GM23338 (cell line): Measurements from ENCODE around the gene SMIM44. TPM values are rescaled to one million over a fixed set of nuclear protein-coding genes. Genes with fewer than 3 reads are reported as not detected.

Experiments
- ATAC-seq: fragments of 200-7000 bp; cut with Tn5 transposase; 3 replicates; pipeline ENCODE4 v1.9.1; 2020
- DNase-seq: peaks from one replicate; pipeline ENCODE4 v3.0.0-alpha.2; 2015; ENCODE audit warnings: low spot score
- H2AFZ ChIP-seq: fragments of 200-600 bp; sonication (generic); 2 replicates; pipeline ENCODE4 v1.8.0; 2016; ENCODE audit warnings: antibody characterized with exemption, mild to moderate bottlenecking, moderate library complexity
- H3F3A ChIP-seq: fragments of 200-600 bp; sonication (generic); replicated peaks from 2 replicates; pipeline ENCODE4 v1.8.0; 2017; ENCODE audit warnings: antibody characterized with exemption, mixed run types, low read depth
- H3K27ac ChIP-seq: fragments of 200-600 bp; sonication (generic); 2 replicates; pipeline ENCODE4 v1.6.1; 2016; ENCODE audit warnings: low read depth
- H3K27me3 ChIP-seq: fragments of 200-600 bp; sonication (generic); 2 replicates; pipeline ENCODE4 v1.8.0; 2016; ENCODE audit warnings: mild to moderate bottlenecking, mixed run types, moderate library complexity; ENCODE audit not compliant: insufficient read depth
- H3K36me3 ChIP-seq: fragments of 200-600 bp; sonication (generic); 2 replicates; pipeline ENCODE4 v1.8.0; 2016; ENCODE audit warnings: mild to moderate bottlenecking; ENCODE audit not compliant: insufficient read depth
- H3K4me1 ChIP-seq: fragments of 200-600 bp; sonication (generic); 2 replicates; pipeline ENCODE4 v1.8.0; 2016; ENCODE audit warnings: mild to moderate bottlenecking, moderate library complexity; ENCODE audit not compliant: insufficient read depth
- H3K4me2 ChIP-seq: fragments of 200-600 bp; sonication (generic); 2 replicates; pipeline ENCODE4 v1.7.1; 2017; ENCODE audit warnings: mixed run types
- H3K4me3 ChIP-seq: fragments of 200-600 bp; sonication (generic); 2 replicates; pipeline ENCODE4 v1.6.1; 2016; ENCODE audit warnings: mixed run types
- H3K79me2 ChIP-seq: fragments of 200-600 bp; sonication (generic); replicated peaks from 2 replicates; pipeline ENCODE4 v1.8.0; 2017; ENCODE audit warnings: mild to moderate bottlenecking; ENCODE audit not compliant: insufficient read depth
- H3K9me2 ChIP-seq: fragments of 200-600 bp; sonication (generic); 2 replicates; pipeline ENCODE4 v1.8.0; 2017; ENCODE audit not compliant: insufficient read depth
- H4K20me1 ChIP-seq: fragments of 200-600 bp; sonication (generic); replicated peaks from 2 replicates; pipeline ENCODE4 v1.8.0; 2017; ENCODE audit warnings: mild to moderate bottlenecking; ENCODE audit not compliant: insufficient read depth
- H3K27ac Mint-ChIP-seq: 2 replicates; pipeline ENCODE4 v1.8.0; 2020; ENCODE audit warnings: inconsistent platforms, mild to moderate bottlenecking, moderate library complexity, mixed read lengths
- H3K27me3 Mint-ChIP-seq: 3 replicates; pipeline ENCODE4 v1.8.0; 2022; ENCODE audit warnings: low read depth, mild to moderate bottlenecking, moderate library complexity, mixed read lengths, inconsistent platforms; ENCODE audit not compliant: insufficient read depth, poor library complexity
- H3K36me3 Mint-ChIP-seq: 3 replicates; pipeline ENCODE4 v1.8.0; 2021; ENCODE audit warnings: low read depth, mild to moderate bottlenecking, inconsistent platforms, moderate library complexity, mixed read lengths
- H3K4me1 Mint-ChIP-seq: 3 replicates; pipeline ENCODE4 v1.8.0; 2020; ENCODE audit warnings: mild to moderate bottlenecking, inconsistent platforms, mixed read lengths
- H3K4me3 Mint-ChIP-seq: 3 replicates; pipeline ENCODE4 v1.8.0; 2021; ENCODE audit warnings: moderate library complexity, mild to moderate bottlenecking, inconsistent platforms, mixed read lengths
- H3K9me3 Mint-ChIP-seq: 3 replicates; pipeline ENCODE4 v1.8.0; 2020; ENCODE audit warnings: moderate library complexity, mild to moderate bottlenecking, inconsistent platforms, mixed read lengths
- CREB1 ChIP-seq: fragments of 250-450 bp; sonication (Bioruptor Pico); IDR thresholded peaks from 2 replicates; pipeline ENCODE4 v1.5.0; 2020; ENCODE audit warnings: low read depth, mild to moderate bottlenecking, moderate library complexity
- CTCF ChIP-seq, 2 experiments: fragments of 200-600 bp in 1 of 2; sonication (generic) in 1 of 2; conservative IDR thresholded peaks; 2 replicates each; pipeline versions ENCODE4 v1.5.1 to v1.6.1; 2016 to 2017; ENCODE audit warnings: antibody characterized with exemption in 2 of 2, low read depth in 2 of 2, mild to moderate bottlenecking in 2 of 2, moderate library complexity in 1 of 2
- EZH2phosphoT487 ChIP-seq: fragments of 200-600 bp; sonication (generic); IDR thresholded peaks from one replicate; pipeline ENCODE4 v1.8.1; 2018; ENCODE audit warnings: antibody characterized with exemption; ENCODE audit not compliant: unreplicated experiment
- POLR2AphosphoS5 ChIP-seq: IDR thresholded peaks from 2 replicates; pipeline ENCODE4 v1.6.1; 2016; ENCODE audit warnings: antibody characterized with exemption, low read depth
- ZNF114 ChIP-seq: fragments of 250-450 bp; sonication (Bioruptor Pico); IDR thresholded peaks from 2 replicates; pipeline ENCODE4 v1.5.0; 2020; ENCODE audit warnings: mild to moderate bottlenecking, moderate library complexity
- ZNF462 ChIP-seq: fragments of 250-450 bp; sonication (Bioruptor Pico); IDR thresholded peaks from 2 replicates; pipeline ENCODE4 v1.5.0; 2020; ENCODE audit warnings: mild to moderate bottlenecking, moderate library complexity
- polyA plus RNA-seq: library from polyadenylated mRNA; unstranded; fragments of >200 nt; fragmentation: Nextera tagmentation; extraction: Ambion mirVana; gene quantifications from 2 replicates; pipeline ENCODE4 v1.2.1, GENCODE V29; 2016
- total RNA-seq: library from RNA; depleted of rRNA; stranded (reverse); fragments of >200 nt; shearing (Covaris generic); gene quantifications from 2 replicates; pipeline ENCODE4 v1.2.3, GENCODE V29; 2014
- TF ChIP-seq, protein P1 (sequence below): IDR thresholded peaks from one replicate; pipeline ENCODE4 v1.6.1; 2018; ENCODE audit warnings: antibody characterized with exemption; ENCODE audit not compliant: unreplicated experiment

SMIM44 gene
- total and polyA plus RNA-seq, 2 experiments from 2014 or later = not detected

DNA sequence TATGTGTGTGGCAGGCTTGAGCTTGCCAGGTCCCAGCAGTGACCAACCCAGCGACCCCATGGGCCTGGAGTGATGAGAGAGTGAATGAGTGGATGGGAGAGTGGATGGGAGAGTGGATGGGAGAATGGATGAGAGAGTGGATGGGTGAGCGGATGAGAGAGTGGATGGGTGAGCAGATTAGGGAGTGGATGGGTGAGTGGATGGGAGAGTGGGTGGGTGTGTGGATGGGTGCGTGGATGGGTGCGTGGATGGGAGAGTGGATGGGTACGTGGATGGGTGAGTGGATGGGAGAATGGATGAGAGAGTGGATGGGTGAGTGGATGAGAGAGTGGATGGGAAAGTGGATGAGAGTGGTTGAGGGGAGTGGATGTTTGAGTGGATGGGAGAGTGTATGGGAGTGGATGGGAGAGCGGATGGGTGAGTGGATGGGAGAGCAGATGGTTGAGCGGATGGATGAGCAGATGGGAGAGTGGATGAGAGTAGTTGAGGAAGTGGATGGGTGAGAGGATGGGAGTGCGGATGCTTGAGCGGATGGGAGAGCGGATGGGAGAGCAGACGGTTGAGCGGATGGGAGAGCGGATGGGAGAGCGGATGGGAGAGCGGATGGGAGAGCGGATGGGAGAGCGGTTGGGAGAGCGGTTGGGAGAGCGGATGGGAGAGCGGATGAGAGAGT is 45.4 kb upstream of the SMIM44 start:
- Histone ChIP-seq H3K27me3 (no peaks in the 10 kb centered on the region), H4K20me1 (no peaks in the 10 kb centered on the region; the same call in 1 of the 2 replicates), H3K4me3 (no peak overlapping the region), H3K79me2 (no peaks in the 10 kb centered on the region), H3K9me2 (no peaks in the 10 kb centered on the region), H3K4me1 (no peaks in the 10 kb centered on the region), H3K4me2 (no peak overlapping the region), H2AFZ (no peak overlapping the region), H3K27ac (no peak overlapping the region), H3K36me3 (no peaks in the 10 kb centered on the region), H3F3A (no peaks in the 10 kb centered on the region)
- TF ChIP-seq, protein P1, sequence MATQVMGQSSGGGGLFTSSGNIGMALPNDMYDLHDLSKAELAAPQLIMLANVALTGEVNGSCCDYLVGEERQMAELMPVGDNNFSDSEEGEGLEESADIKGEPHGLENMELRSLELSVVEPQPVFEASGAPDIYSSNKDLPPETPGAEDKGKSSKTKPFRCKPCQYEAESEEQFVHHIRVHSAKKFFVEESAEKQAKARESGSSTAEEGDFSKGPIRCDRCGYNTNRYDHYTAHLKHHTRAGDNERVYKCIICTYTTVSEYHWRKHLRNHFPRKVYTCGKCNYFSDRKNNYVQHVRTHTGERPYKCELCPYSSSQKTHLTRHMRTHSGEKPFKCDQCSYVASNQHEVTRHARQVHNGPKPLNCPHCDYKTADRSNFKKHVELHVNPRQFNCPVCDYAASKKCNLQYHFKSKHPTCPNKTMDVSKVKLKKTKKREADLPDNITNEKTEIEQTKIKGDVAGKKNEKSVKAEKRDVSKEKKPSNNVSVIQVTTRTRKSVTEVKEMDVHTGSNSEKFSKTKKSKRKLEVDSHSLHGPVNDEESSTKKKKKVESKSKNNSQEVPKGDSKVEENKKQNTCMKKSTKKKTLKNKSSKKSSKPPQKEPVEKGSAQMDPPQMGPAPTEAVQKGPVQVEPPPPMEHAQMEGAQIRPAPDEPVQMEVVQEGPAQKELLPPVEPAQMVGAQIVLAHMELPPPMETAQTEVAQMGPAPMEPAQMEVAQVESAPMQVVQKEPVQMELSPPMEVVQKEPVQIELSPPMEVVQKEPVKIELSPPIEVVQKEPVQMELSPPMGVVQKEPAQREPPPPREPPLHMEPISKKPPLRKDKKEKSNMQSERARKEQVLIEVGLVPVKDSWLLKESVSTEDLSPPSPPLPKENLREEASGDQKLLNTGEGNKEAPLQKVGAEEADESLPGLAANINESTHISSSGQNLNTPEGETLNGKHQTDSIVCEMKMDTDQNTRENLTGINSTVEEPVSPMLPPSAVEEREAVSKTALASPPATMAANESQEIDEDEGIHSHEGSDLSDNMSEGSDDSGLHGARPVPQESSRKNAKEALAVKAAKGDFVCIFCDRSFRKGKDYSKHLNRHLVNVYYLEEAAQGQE = no peak
- Mint-ChIP-seq H3K4me1 (no peaks in the 10 kb centered on the region; the same call in 2 of the 3 replicates), H3K4me3 (no peak overlapping the region), H3K27me3 (peaks cover 5% of the 10 kb centered on the region), H3K27ac (no peak overlapping the region), H3K9me3 (no peaks in the 10 kb centered on the region), H3K36me3 (peaks cover 14% of the 10 kb centered on the region)
- no peak for DNase-seq
- ATAC-seq = no peak

DNA sequence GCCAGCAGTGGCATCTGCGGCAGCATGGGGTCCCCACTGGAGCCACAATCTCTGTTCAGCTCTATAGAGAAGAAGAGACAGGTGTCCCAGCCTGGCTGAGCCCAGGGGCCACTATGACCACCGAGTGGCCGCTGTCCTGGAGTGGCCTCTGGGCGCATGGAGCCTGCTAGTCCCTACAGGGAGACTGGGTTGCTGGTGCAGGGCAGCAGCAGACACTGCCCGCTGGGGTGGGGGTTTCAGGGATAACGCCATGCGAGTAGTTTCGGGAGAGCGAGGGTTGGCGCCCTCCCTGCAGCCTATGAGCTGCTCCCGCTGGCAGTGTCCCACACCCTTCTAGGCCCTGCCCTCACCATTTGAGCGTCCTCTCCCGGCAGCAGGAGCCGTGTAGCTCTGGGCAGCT is 44.8 kb upstream of the SMIM44 start:
- H3K27me3 Mint-ChIP-seq = peaks cover 5% of the 10 kb centered on the region
- ATAC-seq (no peak), DNase-seq (no peak)
- Histone ChIP-seq H3K36me3 (no peaks in the 10 kb centered on the region), H3K4me2 (no peak overlapping the region), H3F3A (no peaks in the 10 kb centered on the region), H3K27ac (no peak overlapping the region), H3K4me3 (no peak overlapping the region), H3K4me1 (no peaks in the 10 kb centered on the region), H4K20me1 (no peaks in the 10 kb centered on the region; the same call in 1 of the 2 replicates), H3K9me2 (no peaks in the 10 kb centered on the region), H3K79me2 (no peaks in the 10 kb centered on the region), H2AFZ (no peak overlapping the region), H3K27me3 (no peaks in the 10 kb centered on the region)
- H3K4me1 Mint-ChIP-seq = no peaks in the 10 kb centered on the region; the same call in 2 of the 3 replicates
- no peak overlapping the region for H3K4me3 Mint-ChIP-seq
- no peaks in the 10 kb centered on the region for H3K9me3 Mint-ChIP-seq
- no peak overlapping the region for H3K27ac Mint-ChIP-seq
- peaks cover 12% of the 10 kb centered on the region for H3K36me3 Mint-ChIP-seq
- TF ChIP-seq ZNF462 = no peak
- no peak for TF ChIP-seq CREB1 (CRISPR knock-in tag)
- TF ChIP-seq CTCF (conservative IDR thresholded peaks at IDR 0.05; ENCODE audit: low read depth in 2 of 2) = no peak
- no peak for TF ChIP-seq POLR2AphosphoS5
- TF ChIP-seq EZH2phosphoT487 = no peak
- no peak for TF ChIP-seq ZNF114 (CRISPR knock-in tag)
